Measurements from ENCODE around the gene PAXX.

Gene PAXX

DNA sequence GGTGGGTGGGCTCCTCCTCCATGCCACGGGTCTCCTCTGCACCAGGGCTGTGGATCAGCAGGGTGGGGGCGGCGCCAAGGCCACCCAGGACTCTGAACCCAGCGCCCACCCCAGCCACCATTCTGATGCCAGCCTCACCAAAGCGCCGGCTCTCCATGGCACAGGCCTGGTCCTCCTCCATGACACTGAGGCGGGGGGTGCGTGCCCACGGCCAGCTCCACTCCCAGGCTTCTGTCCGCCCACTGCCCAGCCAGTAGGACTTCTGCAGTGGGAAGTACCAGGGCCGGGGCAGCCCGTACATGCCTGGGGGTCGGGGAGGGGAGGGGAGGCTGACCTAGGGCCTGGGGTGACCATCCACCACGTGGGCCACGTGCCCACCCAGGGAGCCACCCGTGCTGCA, 24.2 kb downstream of the PAXX start:
- DNase-seq (ENCODE audit: low read depth in 2 of 2, low spot score in 1 of 2), result no peak

DNA sequence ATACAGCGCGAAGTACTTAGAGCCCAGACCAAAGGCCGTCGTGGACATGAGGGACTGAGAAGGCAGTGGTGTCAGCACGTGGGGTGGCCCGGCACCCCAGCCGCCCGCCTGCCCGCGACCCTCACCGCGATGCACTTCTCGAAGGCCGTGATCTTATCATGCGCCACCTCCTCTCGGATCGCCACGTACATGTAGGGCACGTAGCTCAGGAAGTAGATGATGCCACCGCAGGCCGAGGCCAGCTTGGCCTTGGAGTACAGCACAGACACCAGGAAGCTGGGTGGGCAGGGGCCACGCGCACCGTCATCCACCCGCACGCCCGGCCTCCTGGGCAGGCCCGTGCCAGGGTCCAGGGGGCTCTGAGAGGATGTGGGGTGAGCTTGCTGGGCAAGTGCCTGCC, 24.8 kb downstream of the PAXX start:
- no peak for DNase-seq (ENCODE audit: low read depth in 2 of 2, low spot score in 1 of 2)

DNA sequence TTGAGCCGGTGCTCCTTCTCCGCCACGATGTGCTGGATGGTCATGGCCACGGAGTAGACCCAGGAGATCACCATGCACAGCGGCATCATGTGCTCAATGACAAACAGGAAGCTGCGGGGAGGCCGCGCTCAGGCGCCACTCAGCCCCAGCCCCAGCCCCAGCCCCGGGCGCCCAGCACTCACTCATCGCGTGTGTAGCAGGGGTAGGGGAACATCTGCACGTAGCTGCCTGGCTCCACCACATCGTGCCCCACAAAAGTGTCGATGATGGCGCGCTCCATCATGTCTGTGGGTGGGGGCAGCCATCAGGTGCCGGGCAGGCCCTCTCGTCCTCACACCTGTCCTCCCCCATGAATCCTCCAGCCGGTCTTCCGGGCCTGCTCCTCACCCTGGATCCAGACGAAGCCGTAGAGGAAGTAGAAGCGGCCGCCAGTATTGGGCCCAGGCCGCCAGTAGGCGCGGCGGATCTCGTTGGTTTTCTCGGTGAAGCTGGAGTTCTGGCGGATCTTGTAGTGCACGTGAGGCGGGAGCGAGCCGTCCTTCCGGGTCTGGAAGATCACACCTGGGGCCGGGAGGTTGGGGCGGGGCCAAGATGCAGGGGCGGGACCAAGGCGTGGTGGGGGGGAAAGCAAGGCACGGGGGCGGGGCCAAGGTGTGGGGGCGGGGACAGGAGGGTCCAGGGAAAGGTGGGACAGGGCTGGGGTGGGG, 25.7 kb downstream of the PAXX start:
- DNase-seq (ENCODE audit: low read depth in 2 of 2, low spot score in 1 of 2), result no peak

DNA sequence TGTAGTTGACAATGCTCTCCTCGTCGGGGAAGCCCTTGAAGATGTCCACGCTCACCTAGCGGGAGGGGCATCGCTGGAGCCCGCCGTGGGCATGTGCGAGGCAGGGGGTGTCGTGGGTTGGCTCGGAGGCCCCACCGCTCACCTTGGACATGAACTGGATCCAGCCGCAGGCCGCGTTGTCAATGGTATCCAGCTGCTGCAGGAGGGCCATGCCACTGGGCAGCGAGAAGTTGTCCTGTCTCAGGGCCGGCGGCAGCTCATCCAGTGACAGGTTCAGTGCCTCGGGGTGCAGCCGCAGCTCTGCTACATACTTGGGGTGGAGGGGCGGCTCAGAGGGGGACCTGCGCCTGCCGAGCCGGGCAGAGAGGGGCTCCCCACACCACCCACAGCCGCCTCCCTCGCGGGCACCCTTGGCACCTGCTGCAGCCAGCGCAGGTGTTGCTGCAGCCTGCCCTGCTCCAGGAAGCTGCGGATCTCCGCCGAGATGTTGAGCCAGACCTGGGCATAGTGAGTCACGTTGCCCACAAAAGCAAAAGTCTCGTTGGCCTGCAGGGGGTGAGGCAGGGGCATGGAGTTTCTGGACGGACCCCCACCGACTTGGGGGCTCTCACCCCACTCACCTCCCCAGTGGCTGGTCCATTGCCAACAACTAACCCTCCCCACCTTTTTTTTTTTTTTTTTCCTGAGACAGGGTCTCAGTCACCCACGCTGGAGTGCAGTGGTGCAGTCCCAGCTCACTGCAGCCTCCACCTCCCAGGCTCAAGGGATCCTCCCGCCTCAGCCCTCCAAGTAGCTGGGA, 26.7 kb downstream of the PAXX start:
- DNase-seq (ENCODE audit: low read depth in 2 of 2, low spot score in 1 of 2), result no peak

GRCh38 chr9:137019891-137020683, 27.9 kb downstream of the PAXX start:
- DNase-seq (ENCODE audit: low read depth in 2 of 2, low spot score in 1 of 2), result no peak

- DNase-seq (ENCODE audit: low read depth in 2 of 2, low spot score in 1 of 2), result no peak
These were observed 28.7 kb downstream of the PAXX start for GRCh38 chr9:137020771-137021567.

GRCh38 chr9:137021568-137021978, 29.4 kb downstream of the PAXX start:
- no peak for DNase-seq (ENCODE audit: low read depth in 2 of 2, low spot score in 1 of 2)

DNA sequence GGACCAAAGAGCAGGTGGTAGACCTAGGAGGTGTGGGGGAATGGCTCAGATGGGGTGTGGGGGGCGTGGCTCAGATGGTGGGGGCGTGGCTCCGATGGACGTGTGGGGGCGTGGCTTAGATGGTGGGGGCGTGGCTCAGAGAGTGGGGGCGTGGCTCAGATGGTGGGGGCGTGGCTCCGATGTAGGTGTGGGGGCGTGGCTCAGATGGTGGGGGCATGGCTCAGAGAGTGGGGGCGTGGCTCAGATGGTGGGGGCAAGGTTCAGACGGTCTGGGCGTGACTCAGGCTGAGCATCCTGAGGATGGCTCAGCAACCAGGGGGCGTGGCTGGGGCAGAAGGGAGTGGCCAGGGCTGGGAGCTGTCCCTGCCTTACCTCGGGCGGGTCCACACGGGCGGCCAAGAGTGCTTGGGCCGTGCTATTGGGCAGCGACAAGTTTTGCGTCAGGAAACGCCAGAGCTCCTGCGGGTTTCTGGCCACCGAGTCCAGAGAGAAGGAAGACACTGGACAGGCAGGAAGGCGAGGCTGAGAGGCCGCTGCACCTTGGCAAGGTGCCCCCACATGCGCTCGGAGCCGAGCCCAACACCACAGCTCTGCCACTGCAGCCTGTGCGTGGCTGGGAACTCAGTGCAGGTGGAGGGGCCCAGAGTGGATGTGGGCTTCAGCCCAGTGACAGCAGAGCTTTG, 29.9 kb downstream of the PAXX start:
- peak in 1 of 2 donors; percentile 43 for DNase-seq (ENCODE audit: low read depth in 2 of 2, low spot score in 1 of 2)

- DNase-seq (ENCODE audit: low read depth in 2 of 2, low spot score in 1 of 2), result no peak
These were observed 30.4 kb downstream of the PAXX start for GRCh38 chr9:137022662-137023008.

GRCh38 chr9:137023157-137023556, 30.9 kb downstream of the PAXX start:
- no peak for DNase-seq (ENCODE audit: low read depth in 2 of 2, low spot score in 1 of 2)

GRCh38 chr9:137023583-137023991, 31.4 kb downstream of the PAXX start:
- no peak for DNase-seq (ENCODE audit: low read depth in 2 of 2, low spot score in 1 of 2)

- no peak for DNase-seq (ENCODE audit: low read depth in 2 of 2, low spot score in 1 of 2)
These were observed 33.3 kb downstream of the PAXX start for GRCh38 chr9:137025517-137025966.

- no peak for DNase-seq (ENCODE audit: low read depth in 2 of 2, low spot score in 1 of 2)
These were observed 34.2 kb downstream of the PAXX start for GRCh38 chr9:137026384-137026783.

GRCh38 chr9:137026828-137027227, 34.6 kb downstream of the PAXX start:
- DNase-seq (ENCODE audit: low read depth in 2 of 2, low spot score in 1 of 2), result no peak

DNA sequence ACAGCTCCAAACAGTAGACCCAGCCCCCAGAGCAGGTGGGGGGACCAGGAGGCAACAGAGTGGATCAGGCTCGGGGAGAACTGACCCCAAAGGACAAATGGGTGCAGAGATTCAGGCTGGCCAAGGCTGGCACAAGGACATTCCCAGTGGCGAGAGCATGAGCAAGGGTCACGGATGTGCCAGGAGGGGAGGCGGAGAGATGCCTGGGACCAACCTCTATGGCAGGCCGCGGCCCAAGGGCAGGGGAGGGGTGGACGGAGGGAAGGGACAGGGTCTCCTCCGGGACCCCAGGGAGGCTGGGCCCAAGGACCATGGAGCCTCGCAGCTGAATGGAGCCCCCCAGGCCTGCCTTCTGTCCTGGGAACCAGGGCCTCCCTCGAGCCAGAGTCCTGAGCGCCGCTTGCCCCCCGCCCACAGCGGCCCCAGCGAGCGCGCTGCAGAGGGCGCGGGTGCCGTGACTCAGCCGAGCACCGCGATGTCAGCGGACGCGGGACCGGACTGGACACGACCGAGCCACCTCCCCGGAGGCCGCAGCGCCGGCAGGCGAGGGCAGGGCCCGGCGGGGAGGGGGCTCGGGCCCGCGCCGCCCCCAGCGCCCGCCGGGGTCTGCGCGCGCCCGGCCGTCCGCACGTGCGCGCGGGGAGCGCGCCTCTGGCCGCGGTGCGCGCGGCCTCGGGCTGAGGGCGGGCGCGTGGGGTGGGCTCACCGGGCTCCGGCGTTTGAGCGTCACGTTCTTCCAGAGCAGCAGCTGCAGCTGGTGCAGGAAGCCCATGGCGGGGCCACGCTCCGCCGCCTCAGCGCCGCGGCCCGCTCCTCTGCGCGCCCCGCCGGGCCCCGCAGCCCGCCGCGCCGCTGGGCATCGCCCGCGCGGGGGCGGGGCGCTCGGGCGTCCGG, 35.4 kb downstream of the PAXX start, which contains the start of gene ABCA2:
Gene ABCA2, minus strand, starts transcription at position 869 of the 894 bp plus-strand sequence. Its CDS starts 97 bp downstream, at position 772.
- DNase-seq (ENCODE audit: low read depth in 2 of 2, low spot score in 1 of 2), result no peak

- DNase-seq (ENCODE audit: low read depth in 2 of 2, low spot score in 1 of 2), result no peak
These were observed 36.2 kb downstream of the PAXX start for GRCh38 chr9:137028263-137029057.

DNA sequence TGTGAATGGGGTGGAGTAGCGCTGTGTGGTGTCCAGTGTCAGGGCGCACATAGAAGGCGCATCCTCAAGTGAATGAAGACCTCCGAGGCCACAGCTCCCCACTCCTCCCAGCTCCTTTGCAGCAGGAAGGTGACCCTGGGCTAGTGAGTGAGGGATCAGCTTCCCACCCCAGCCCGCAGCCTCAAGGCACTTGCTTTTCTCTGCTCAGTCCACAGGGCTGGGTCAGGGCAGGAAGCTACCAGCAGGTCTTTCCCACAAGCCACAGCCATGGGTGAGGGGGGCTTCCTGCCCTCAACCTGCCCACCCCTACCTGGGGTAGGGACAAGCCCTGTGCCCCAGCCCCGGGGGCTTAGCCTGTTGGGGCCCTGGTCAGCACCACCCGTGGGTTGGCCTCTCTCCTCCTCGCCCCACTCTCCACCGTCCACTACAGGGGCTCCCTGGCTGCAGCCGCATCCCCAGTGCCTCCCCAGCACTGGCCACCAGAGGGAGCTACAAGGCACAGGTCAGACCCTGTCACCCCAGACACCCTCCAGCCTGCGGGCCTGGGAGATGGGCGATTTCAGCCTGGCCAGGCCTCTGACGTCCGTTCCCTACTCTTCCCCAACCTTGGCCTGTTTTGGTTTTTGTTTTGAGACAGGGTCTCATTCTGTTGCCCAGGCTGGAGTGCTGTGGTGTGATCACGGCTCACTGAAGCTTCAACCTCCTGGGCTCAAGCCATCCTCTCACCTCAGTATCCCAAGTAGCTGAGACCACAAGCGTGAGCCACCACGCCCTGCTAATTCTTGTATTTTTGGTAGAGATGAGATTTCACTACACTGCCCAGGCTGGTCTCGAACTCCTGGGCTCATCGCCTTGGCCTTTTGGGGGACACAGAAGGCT, 37.1 kb downstream of the PAXX start:
- peak; percentile 40 to 52 for DNase-seq (ENCODE audit: low read depth in 2 of 2, low spot score in 1 of 2)
